NCI-H82 (cell line): ENCODE data around the gene LSAMP.

ENCODE experiments used
- DNase-seq: peaks from one replicate; lab custom pipeline; 2025; lab: John Stamatoyannopoulos, UW

LSAMP gene

DNA sequence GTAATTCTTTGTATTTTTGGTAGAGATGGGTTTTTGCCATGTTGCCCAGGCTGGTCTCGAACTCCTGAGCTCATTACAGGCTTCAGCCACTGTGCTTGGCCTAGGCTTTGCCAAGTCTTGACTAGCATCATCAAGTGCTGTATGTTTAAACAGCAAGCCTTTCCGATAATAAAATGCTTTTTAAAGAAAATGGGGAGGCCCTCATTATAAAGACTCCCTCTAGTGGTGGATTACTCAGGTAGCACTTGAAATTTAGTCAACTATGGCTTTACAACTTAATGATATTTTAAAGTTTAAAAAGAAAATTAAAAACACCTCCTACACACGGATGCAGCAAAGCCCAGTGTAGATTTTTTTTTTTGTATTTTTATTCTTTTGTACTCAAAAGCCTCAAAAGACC is 608.3 kb downstream of the LSAMP start:
- peak; percentile 58 for DNase-seq

DNA sequence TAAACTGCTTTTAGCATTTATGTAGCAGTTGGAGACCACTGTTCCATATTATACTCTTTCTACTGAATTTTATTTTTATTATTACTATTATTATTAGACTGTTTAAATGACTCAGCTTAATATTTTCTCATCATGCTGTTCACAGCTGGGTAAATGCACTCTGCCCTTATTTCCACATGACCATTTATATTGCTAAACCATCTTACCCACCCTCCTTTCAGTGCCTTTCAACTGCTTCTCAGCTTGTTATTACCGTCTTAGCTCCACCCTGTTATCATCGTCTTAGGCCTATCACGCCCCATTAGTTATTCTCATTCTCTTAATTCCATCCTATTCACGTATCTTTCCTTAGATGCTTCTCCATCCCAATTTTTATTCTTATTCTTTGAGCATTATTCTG is 609.3 kb downstream of the LSAMP start:
- DNase-seq: no peak

DNA sequence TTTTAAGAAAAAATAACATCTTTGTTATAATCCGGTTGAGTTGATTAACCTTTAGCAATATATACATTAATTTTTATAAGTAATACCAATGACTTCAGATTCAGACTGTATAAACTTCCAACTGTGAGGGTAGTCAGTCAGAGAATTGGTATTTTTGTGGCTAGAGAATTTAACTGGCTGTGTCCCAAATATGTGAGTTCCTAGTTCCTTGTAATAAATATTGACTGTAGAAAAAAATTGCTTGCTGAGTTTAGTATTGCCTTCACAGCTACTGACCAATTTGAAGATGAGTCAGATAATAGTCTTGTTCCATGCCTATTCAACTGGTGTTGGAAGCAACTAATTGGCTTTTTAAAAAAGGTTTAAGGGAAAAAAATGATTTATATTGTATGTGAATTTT is 611.2 kb downstream of the LSAMP start:
- DNase-seq: no peak

- no peak for DNase-seq
Observed at GRCh38 chr3:115833074-115833473, 612.2 kb downstream of the LSAMP start.

- DNase-seq: no peak
Observed at GRCh38 chr3:115832265-115832664, 613.0 kb downstream of the LSAMP start.

- DNase-seq: no peak
Observed at GRCh38 chr3:115831864-115832263, 613.4 kb downstream of the LSAMP start.

GRCh38 chr3:115830764-115831395 is 614.4 kb downstream of the LSAMP start:
- DNase-seq: no peak

DNA sequence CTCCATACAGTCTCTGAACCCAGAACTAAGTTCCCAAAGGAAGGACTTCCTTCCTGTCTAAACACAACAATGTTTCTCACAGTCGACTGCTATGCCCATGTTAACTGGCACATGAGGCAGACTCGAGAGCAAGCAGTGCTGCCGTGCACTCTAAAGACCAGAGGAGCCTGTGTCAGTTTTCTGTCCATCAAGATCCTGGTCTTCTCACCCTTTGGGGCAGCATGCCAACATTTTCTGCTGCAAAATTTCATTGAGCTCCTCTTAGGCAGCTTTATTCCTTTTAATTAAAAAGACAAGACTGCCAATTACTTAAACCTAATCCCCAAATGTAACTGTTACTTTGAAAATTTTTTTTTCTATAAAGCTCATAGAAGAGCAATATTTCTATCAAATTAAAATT is 616.9 kb downstream of the LSAMP start:
- peak; percentile 38 for DNase-seq

- no peak for DNase-seq
Observed at GRCh38 chr3:115827495-115827894, 617.8 kb downstream of the LSAMP start.

GRCh38 chr3:115825046-115825445 is 620.2 kb downstream of the LSAMP start:
- no peak for DNase-seq

DNA sequence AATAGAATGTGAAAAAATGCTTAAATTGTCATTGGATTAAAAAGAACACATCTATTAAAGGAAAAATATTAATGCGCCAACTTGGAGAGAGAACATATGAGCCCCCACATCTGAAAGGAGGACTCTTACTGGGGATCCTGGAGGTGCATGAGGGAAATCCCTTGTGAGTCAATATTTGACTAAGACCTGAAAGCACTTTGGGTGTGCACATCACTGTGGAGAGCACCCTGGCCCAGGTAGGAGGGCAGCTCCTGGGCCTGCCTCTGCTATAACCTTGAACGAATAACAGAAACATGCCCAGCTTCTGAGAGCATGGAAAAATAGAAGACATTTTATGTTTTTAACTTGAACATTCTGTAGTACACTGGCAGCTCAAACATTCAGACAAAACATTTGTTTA is 622.2 kb downstream of the LSAMP start:
- DNase-seq: no peak

- no peak for DNase-seq
Observed at GRCh38 chr3:115822579-115822978, 622.7 kb downstream of the LSAMP start.

- peak; percentile 96 for DNase-seq
Observed at GRCh38 chr3:115819785-115820384, 625.4 kb downstream of the LSAMP start.

DNA sequence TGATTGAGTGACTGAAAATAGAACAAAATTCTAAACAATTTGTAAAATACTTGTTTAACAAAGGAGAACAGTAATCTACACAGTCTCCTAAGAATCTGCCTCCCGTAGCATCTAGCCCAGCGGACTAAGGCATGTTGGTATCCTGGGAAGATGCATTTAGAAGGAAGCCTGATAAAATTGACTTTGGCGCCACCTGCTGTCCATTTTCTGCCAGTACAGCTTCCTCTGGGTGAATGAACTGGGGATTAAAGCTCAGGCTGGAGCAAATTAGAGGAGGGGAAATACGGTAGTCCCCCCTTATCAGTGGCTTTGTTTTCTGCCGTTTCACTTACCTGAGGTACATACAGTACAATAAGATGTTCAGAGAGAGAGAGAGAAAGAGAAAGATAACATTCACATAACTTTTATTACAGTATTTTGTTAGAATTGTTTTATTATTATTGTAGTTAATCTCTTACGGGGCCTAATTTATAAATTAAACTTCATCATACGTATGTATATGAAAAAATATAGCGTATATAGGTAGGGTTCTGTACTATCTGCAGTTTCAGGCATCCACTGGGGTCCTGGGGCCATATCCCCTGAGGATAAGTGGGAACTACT is 630.4 kb downstream of the LSAMP start:
- peak; percentile 94 for DNase-seq

DNA sequence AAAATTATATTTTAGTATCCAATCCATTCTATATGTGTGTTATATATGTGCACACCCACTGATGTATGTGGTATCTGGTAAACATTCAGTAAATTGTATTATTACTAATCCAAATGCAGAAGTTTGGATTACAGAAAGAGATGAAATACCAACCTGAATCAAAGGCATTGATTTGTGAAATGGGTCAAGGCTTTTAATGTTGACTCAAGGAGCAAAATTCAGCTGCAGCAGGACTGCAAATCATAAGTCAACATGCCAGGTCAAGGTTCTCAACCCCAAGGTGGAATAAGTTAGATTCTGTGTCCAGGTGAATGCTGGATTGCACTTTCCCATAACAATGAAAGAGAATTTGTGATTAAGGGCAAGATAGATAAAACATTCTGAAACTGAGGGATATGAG is 631.3 kb downstream of the LSAMP start:
- DNase-seq: no peak

DNA sequence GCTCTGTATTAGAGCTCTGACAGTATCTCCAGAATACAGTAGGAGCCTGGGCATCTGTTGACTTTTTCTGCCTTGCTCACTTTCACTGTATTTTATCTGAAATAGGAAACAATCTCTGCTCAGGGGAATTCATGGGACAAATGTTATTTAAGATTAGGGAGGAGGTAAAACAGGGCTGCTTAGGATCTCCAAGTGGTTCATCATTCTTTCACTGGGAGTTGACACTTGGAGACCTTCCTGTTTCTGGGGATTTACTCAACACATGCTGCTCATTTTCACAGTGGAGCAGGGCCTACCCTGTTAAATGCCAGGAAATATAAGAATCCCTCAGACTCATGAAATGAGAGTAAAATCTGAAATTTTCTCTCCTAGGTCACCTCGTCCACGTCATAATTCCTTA is 636.5 kb downstream of the LSAMP start:
- no peak for DNase-seq

DNA sequence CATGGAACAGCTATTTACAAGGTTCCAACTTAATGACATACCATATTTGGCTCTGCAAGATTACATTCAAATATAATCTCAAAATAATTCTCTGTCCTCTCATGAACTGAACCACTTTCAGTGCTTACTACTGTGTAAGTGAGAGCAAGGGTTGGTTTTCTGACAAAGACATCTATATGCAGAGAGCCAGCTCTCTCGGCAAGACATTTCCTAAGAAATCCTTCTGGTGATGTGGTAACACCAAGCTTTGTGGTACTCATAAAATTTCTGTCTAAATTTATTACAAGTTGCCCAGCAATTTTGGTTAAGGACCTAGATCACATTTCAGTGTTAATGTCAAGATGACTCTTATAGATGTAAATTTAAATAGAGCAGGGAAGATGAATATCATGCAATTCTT is 637.0 kb downstream of the LSAMP start:
- DNase-seq: no peak

- DNase-seq: no peak
Observed at GRCh38 chr3:115806501-115806900, 638.8 kb downstream of the LSAMP start.

DNA sequence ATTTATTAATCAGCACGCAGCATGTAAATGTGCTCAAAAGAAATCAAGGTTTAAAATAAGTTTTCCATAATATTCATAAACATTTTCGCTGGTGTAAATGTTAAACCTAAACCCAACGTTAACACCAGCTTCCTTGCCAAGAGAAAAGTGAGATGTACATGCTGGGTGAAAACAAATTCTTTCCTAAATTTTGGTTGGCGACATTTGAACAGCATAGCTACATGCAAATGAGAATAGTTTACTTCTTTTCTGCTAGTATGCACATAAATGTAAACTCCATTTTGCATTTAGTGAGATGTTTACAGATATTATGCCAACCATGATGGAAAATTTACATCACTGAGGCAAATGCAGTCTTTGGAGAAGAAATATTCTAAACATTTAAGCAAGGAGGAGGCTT is 639.8 kb downstream of the LSAMP start:
- DNase-seq: no peak

- DNase-seq: no peak
Observed at GRCh38 chr3:115804713-115805119, 640.6 kb downstream of the LSAMP start.

- DNase-seq: no peak
Observed at GRCh38 chr3:115804200-115804599, 641.1 kb downstream of the LSAMP start.

GRCh38 chr3:115803661-115804060 is 641.6 kb downstream of the LSAMP start:
- DNase-seq: no peak

DNA sequence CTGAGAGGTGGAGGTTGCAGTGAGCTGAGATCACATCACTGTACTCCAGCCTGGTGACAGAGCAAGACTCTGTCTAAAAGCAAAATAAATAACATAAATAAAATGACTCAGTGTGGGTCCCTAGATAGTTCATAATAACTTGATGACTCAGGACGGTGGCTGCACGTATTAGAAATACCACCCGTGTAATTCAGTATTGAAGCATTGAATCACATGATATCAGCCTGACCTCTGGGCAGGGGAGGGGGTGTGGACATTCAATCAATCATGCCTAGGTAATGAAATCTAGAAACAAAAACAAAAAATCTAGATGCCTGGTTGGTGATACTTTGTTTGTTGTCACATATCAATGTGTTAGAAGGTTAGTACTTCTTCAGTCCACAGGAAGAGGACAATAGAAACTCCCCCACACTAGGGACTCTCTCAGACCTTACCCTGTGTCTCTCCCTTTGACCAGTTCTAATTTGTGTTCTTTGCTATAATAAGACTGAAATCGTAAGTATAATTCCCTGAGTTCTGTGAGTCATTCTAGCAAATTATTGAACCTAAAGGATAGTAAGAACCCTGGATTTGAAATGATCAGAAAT is 644.7 kb downstream of the LSAMP start:
- DNase-seq: no peak
